Measurements from ENCODE around the gene PRKAB1. TPM values are rescaled to one million over a fixed set of nuclear protein-coding genes. Genes with fewer than 3 reads are reported as not detected.
A peak's percentile ranks its signal among the peaks of the same experiment; 100 is the strongest.

The PRKAB1 gene
- total RNA-seq, 2 experiments from 2014 or later, result 18.6 to 24.2 TPM

- no peaks in the 10 kb centered on the region for H3K9me3 Mint-ChIP-seq
- CTCF ChIA-PET, result no interaction called here
- H3K27me3 Mint-ChIP-seq, result no peaks in the 10 kb centered on the region
- H3K4me1 Mint-ChIP-seq (ENCODE audit: low read depth), result peaks cover 36% of the 10 kb centered on the region
- intact Hi-C loops (cut with DNase I, micrococcal nuclease), result loop anchor here in 1 of 2 experiments (5.0 to 10.0 kb wide), 3 partner anchors 209 to 1291 kb away; partner anchors contain the start of genes CIT, SUDS3 and TAOK3
- peaks cover 11% of the 10 kb centered on the region for H3K36me3 Mint-ChIP-seq (ENCODE audit: low read depth)
- TF ChIP-seq, protein P1, sequence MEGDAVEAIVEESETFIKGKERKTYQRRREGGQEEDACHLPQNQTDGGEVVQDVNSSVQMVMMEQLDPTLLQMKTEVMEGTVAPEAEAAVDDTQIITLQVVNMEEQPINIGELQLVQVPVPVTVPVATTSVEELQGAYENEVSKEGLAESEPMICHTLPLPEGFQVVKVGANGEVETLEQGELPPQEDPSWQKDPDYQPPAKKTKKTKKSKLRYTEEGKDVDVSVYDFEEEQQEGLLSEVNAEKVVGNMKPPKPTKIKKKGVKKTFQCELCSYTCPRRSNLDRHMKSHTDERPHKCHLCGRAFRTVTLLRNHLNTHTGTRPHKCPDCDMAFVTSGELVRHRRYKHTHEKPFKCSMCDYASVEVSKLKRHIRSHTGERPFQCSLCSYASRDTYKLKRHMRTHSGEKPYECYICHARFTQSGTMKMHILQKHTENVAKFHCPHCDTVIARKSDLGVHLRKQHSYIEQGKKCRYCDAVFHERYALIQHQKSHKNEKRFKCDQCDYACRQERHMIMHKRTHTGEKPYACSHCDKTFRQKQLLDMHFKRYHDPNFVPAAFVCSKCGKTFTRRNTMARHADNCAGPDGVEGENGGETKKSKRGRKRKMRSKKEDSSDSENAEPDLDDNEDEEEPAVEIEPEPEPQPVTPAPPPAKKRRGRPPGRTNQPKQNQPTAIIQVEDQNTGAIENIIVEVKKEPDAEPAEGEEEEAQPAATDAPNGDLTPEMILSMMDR (IDR thresholded peaks at IDR 0.05), result no peak
- H3K4me3 Mint-ChIP-seq, result peak overlapping the region; percentile 17
- Histone ChIP-seq H3K27ac (ENCODE audit: low read depth in 1 of 2, low read length in 2 of 2) (no peak overlapping the region), H3K9me3 (ENCODE audit: control insufficient read depth in 1 of 2, insufficient read depth in 1 of 2, low read length in 2 of 2) (no peaks in the 10 kb centered on the region), H3K36me3 (ENCODE audit: insufficient read depth, low read length) (peaks cover 3% of the 10 kb centered on the region), H3K4me1 (ENCODE audit: insufficient read depth, low read length) (peaks cover 22% of the 10 kb centered on the region), H3K27me3 (ENCODE audit: control insufficient read depth in 1 of 2, insufficient read depth in 2 of 2, low read length in 2 of 2) (no peaks in the 10 kb centered on the region), H3K4me3 (ENCODE audit: low read length) (no peak overlapping the region)
- ATAC-seq (ENCODE audit: poor library complexity) (no peak), DNase-seq (no peak)
- no peak overlapping the region for H3K27ac Mint-ChIP-seq
- POLR2A ChIA-PET, result no interaction called here
Measured at GRCh38 chr12:119665164-119665929, 2.6 kb upstream of the PRKAB1 start.

DNA sequence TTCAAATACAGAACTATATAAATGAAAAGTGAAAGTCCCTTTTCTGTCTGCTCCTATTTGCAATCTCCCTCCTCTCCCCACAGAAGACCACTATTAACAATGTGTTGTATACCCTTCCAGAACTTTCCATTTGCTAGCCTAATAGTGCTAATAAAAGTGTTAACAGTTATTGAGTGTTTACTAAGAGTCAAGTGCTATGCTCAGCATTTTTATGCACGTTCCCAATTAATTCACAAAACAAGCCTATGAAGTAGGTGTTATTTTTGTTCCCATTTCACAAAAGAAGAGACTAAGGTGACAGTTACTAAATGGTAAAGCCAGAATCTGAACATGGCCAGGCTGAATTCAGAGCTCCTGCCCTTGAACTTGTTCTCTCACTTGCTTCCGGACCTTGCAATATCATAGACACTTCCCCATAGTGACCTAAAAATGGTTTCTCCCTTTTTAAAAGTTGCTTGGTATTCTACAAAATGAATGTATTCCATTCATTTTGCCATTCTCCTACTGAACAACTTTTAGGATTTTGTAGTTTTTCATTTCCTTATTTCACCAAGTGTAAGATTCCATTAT lies 1.6 kb upstream of the PRKAB1 start:
- H3K4me1 ChIP-seq (ENCODE audit: insufficient read depth, low read length), result peaks cover 22% of the 10 kb centered on the region
- peak overlapping the region; percentile 93 for H3K27ac Mint-ChIP-seq
- no peaks in the 10 kb centered on the region for H3K27me3 ChIP-seq (ENCODE audit: control insufficient read depth in 1 of 2, insufficient read depth in 2 of 2, low read length in 2 of 2)
- ATAC-seq (ENCODE audit: poor library complexity), result no peak
- ChIA-PET CTCF (no interaction called here), POLR2A (interaction anchor here (0.7 kb wide), 1 partner anchor 1224 kb away, joined by 3 read pairs; no protein-coding TSS in a partner anchor)
- peak in 1 of 14 experiments; percentile 13 for DNase-seq
- H3K36me3 ChIP-seq (ENCODE audit: insufficient read depth, low read length), result peaks cover 5% of the 10 kb centered on the region
- H3K4me3 ChIP-seq (ENCODE audit: low read length), result no peak overlapping the region
- peaks cover 21% of the 10 kb centered on the region for H3K36me3 Mint-ChIP-seq (ENCODE audit: low read depth)
- peak overlapping the region; percentile 92 for H3K4me3 Mint-ChIP-seq
- no peaks in the 10 kb centered on the region for H3K27me3 Mint-ChIP-seq
- no peaks in the 10 kb centered on the region for H3K9me3 Mint-ChIP-seq
- peaks cover 46% of the 10 kb centered on the region for H3K4me1 Mint-ChIP-seq (ENCODE audit: low read depth)
- H3K9me3 ChIP-seq (ENCODE audit: control insufficient read depth in 1 of 2, insufficient read depth in 1 of 2, low read length in 2 of 2), result no peaks in the 10 kb centered on the region
- TF ChIP-seq, protein P1 (IDR thresholded peaks at IDR 0.05), result no peak
- H3K27ac ChIP-seq (ENCODE audit: low read depth in 1 of 2, low read length in 2 of 2), result no peak overlapping the region
- intact Hi-C loops (cut with DNase I, micrococcal nuclease), result loop anchor here (2.0 to 10.0 kb wide), 5 partner anchors 208 to 1292 kb away; partner anchors contain the start of genes CIT (in 1 of the 2), SUDS3 (in 1 of the 2) and TAOK3 (in 1 of the 2)

- POLR2A ChIA-PET, result interaction anchor here (0.7 kb wide), 1 partner anchor 1225 kb away, joined by 3 read pairs; no protein-coding TSS in a partner anchor
- H3K4me3 ChIP-seq (ENCODE audit: low read length), result peak overlapping the region; percentile 90
Measured at GRCh38 chr12:119666900-119667576, 895 bp upstream of the PRKAB1 start.

More at GRCh38 chr12:119666900-119667576, 895 bp upstream of the PRKAB1 start:
- H3K9me3 ChIP-seq (ENCODE audit: control insufficient read depth in 1 of 2, insufficient read depth in 1 of 2, low read length in 2 of 2), result no peaks in the 10 kb centered on the region
- DNase-seq (peak in 2 of 14 experiments; percentile 19 to 23), ATAC-seq (ENCODE audit: poor library complexity) (no peak)
- Mint-ChIP-seq H3K4me3 (peak overlapping the region; percentile 92), H3K36me3 (ENCODE audit: low read depth) (peaks cover 28% of the 10 kb centered on the region), H3K27me3 (no peaks in the 10 kb centered on the region), H3K27ac (peak overlapping the region; percentile 93), H3K9me3 (no peaks in the 10 kb centered on the region), H3K4me1 (ENCODE audit: low read depth) (peaks cover 53% of the 10 kb centered on the region)
- no peaks in the 10 kb centered on the region for H3K27me3 ChIP-seq (ENCODE audit: control insufficient read depth in 1 of 2, insufficient read depth in 2 of 2, low read length in 2 of 2)
- CTCF ChIA-PET, result interaction anchor here (0.7 to 2.0 kb wide), 7 partner anchors 8 to 1650 kb away, joined by 3 to 12 read pairs (median 3); partner anchors contain the start of gene RFC5
- H3K27ac ChIP-seq (ENCODE audit: low read depth in 1 of 2, low read length in 2 of 2), result no peak overlapping the region
- peaks cover 22% of the 10 kb centered on the region for H3K4me1 ChIP-seq (ENCODE audit: insufficient read depth, low read length)
- peaks cover 11% of the 10 kb centered on the region for H3K36me3 ChIP-seq (ENCODE audit: insufficient read depth, low read length)
- intact Hi-C loops (cut with DNase I, micrococcal nuclease), result loop anchor here (2.0 to 10.0 kb wide), 5 partner anchors 208 to 1292 kb away; partner anchors contain the start of genes CIT (in 1 of the 2), SUDS3 (in 1 of the 2) and TAOK3 (in 1 of the 2)
- TF ChIP-seq, protein P1 (IDR thresholded peaks at IDR 0.05), result no peak

Data from CD4-positive, alpha-beta T cell (primary cell).